Ramos (cell line): Measurements from ENCODE around the gene CRISP3.

Experiments used
- in situ Hi-C: fragments of 300-500 bp; cut with MboI; formaldehyde crosslinking; loops from one replicate; pipeline ENCODE4 v1.14.3; 2022; ENCODE audit warnings: low sequenced_read_pairs; ENCODE audit not compliant: unreplicated experiment

CRISP3 gene

DNA sequence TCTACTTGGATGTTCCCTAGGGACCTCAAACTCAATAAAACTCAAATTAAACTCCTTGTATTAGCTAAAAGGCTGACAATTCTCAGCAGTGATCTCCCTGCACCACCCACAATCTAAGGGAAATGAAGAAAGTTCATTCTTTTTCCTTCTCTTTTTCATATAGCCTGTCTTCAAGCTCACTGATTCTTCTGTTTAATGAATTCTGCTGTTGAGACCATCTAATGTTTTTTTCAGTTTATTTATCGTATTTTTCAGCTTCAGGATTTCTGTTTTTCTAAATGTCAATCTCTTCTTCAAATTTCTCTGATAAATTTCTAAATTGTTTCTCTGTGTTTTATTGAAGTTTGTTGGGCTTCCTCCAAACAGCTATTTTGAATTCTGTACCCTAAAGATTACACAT is 50.7 kb downstream of the CRISP3 start:
- in situ Hi-C loops = no loop called here

GRCh38 chr6:49692534-49692933 is 51.7 kb downstream of the CRISP3 start:
- in situ Hi-C loops = no loop called here
